ENCODE data around the gene PIGW.

The PIGW gene

GRCh38 chr17:36546418-36547093 lies 11.8 kb downstream of the PIGW start:
- peaks cover 28% of the 10 kb centered on the region for H3K36me3 Mint-ChIP-seq (ENCODE audit: low read depth)
- no peaks in the 10 kb centered on the region for H3K27me3 Mint-ChIP-seq
- H3K4me1 Mint-ChIP-seq (ENCODE audit: low read depth): peaks cover 57% of the 10 kb centered on the region
- peak overlapping the region; percentile 96 for H3K4me3 Mint-ChIP-seq
- peak overlapping the region; percentile 96 for H3K27ac Mint-ChIP-seq
- no peaks in the 10 kb centered on the region for H3K9me3 Mint-ChIP-seq

GRCh38 chr17:36547776-36548175 lies 13.0 kb downstream of the PIGW start:
- H3K4me1 Mint-ChIP-seq (ENCODE audit: low read depth): peaks cover 67% of the 10 kb centered on the region
- no peaks in the 10 kb centered on the region for H3K9me3 Mint-ChIP-seq
- peak overlapping the region; percentile 88 for H3K27ac Mint-ChIP-seq
- H3K27me3 Mint-ChIP-seq: no peaks in the 10 kb centered on the region
- H3K36me3 Mint-ChIP-seq (ENCODE audit: low read depth): peaks cover 31% of the 10 kb centered on the region
- H3K4me3 Mint-ChIP-seq: peak overlapping the region; percentile 96

- Mint-ChIP-seq H3K9me3 (no peaks in the 10 kb centered on the region), H3K36me3 (ENCODE audit: low read depth) (peaks cover 48% of the 10 kb centered on the region), H3K27me3 (no peaks in the 10 kb centered on the region), H3K4me3 (peak overlapping the region; percentile 36), H3K27ac (peak overlapping the region; percentile 17), H3K4me1 (ENCODE audit: low read depth) (peaks cover 79% of the 10 kb centered on the region)
Measured at GRCh38 chr17:36550491-36551417, 16.0 kb downstream of the PIGW start.

- Mint-ChIP-seq H3K27ac (peak overlapping the region; percentile 68), H3K36me3 (ENCODE audit: low read depth) (peaks cover 48% of the 10 kb centered on the region), H3K4me3 (peak overlapping the region; percentile 9), H3K9me3 (no peaks in the 10 kb centered on the region), H3K27me3 (no peaks in the 10 kb centered on the region), H3K4me1 (ENCODE audit: low read depth) (peaks cover 63% of the 10 kb centered on the region)
Measured at GRCh38 chr17:36553459-36553858, 18.7 kb downstream of the PIGW start.

GRCh38 chr17:36566081-36566480 lies 31.3 kb downstream of the PIGW start:
- H3K36me3 Mint-ChIP-seq (ENCODE audit: low read depth): peaks cover 62% of the 10 kb centered on the region
- no peaks in the 10 kb centered on the region for H3K9me3 Mint-ChIP-seq
- H3K4me3 Mint-ChIP-seq: no peak overlapping the region
- H3K4me1 Mint-ChIP-seq (ENCODE audit: low read depth): peaks cover 9% of the 10 kb centered on the region
- no peak overlapping the region for H3K27ac Mint-ChIP-seq
- no peaks in the 10 kb centered on the region for H3K27me3 Mint-ChIP-seq

GRCh38 chr17:36575028-36575427 lies 40.2 kb downstream of the PIGW start:
- Mint-ChIP-seq H3K27me3 (no peaks in the 10 kb centered on the region), H3K27ac (no peak overlapping the region), H3K9me3 (no peaks in the 10 kb centered on the region), H3K4me3 (no peak overlapping the region), H3K4me1 (ENCODE audit: low read depth) (peaks cover 8% of the 10 kb centered on the region), H3K36me3 (ENCODE audit: low read depth) (peaks cover 68% of the 10 kb centered on the region)

GRCh38 chr17:36576793-36577192 lies 42.0 kb downstream of the PIGW start:
- Mint-ChIP-seq H3K4me3 (no peak overlapping the region), H3K4me1 (ENCODE audit: low read depth) (peaks cover 8% of the 10 kb centered on the region)

GRCh38 chr17:36578671-36579070 lies 43.9 kb downstream of the PIGW start:
- H3K4me3 Mint-ChIP-seq: no peak overlapping the region
- H3K9me3 Mint-ChIP-seq: no peaks in the 10 kb centered on the region
- no peaks in the 10 kb centered on the region for H3K27me3 Mint-ChIP-seq
- H3K36me3 Mint-ChIP-seq (ENCODE audit: low read depth): peaks cover 68% of the 10 kb centered on the region
- no peaks in the 10 kb centered on the region for H3K4me1 Mint-ChIP-seq (ENCODE audit: low read depth)
- H3K27ac Mint-ChIP-seq: no peak overlapping the region

More at GRCh38 chr17:36576793-36577192, 42.0 kb downstream of the PIGW start:
- Mint-ChIP-seq H3K9me3 (no peaks in the 10 kb centered on the region), H3K27me3 (no peaks in the 10 kb centered on the region), H3K36me3 (ENCODE audit: low read depth) (peaks cover 79% of the 10 kb centered on the region), H3K27ac (no peak overlapping the region)

GRCh38 chr17:36583787-36584186 lies 49.0 kb downstream of the PIGW start:
- peaks cover 54% of the 10 kb centered on the region for H3K36me3 Mint-ChIP-seq (ENCODE audit: low read depth)
- H3K27me3 Mint-ChIP-seq: no peaks in the 10 kb centered on the region
- H3K27ac Mint-ChIP-seq: no peak overlapping the region
- H3K4me3 Mint-ChIP-seq: no peak overlapping the region
- H3K4me1 Mint-ChIP-seq (ENCODE audit: low read depth): no peaks in the 10 kb centered on the region
- H3K9me3 Mint-ChIP-seq: no peaks in the 10 kb centered on the region

- Mint-ChIP-seq H3K27me3 (no peaks in the 10 kb centered on the region), H3K9me3 (no peaks in the 10 kb centered on the region), H3K4me1 (ENCODE audit: low read depth) (peaks cover 14% of the 10 kb centered on the region), H3K4me3 (no peak overlapping the region), H3K27ac (no peak overlapping the region), H3K36me3 (ENCODE audit: low read depth) (peaks cover 48% of the 10 kb centered on the region)
Measured at GRCh38 chr17:36586138-36586537, 51.4 kb downstream of the PIGW start.
